Neural progenitor cell (in vitro differentiated cells): ENCODE measurements around the gene HES2.

ENCODE experiments used
- CTCF ChIP-seq: fragments of 200-600 bp; sonication (generic); IDR thresholded peaks from 2 replicates; pipeline ENCODE4 v1.5.1; 2017; ENCODE audit warnings: antibody characterized with exemption, mild to moderate bottlenecking
- EZH2 ChIP-seq: fragments of 200-600 bp; sonication (generic); IDR thresholded peaks from 2 replicates; pipeline ENCODE4 v1.6.1; 2017; ENCODE audit warnings: antibody characterized with exemption, mild to moderate bottlenecking, moderate library complexity
- EZH2phosphoT487 ChIP-seq: fragments of 200-600 bp; sonication (generic); IDR thresholded peaks from 2 replicates; pipeline ENCODE4 v1.6.1; 2017; ENCODE audit warnings: antibody characterized with exemption

GRCh38 chr1:6416295-6416656 lies 3.4 kb downstream of the HES2 start:
- TF ChIP-seq CTCF (no peak), EZH2 (no peak), EZH2phosphoT487 (no peak)
